NCI-H1436 (cell line): ENCODE measurements around the gene GGTLC2.

Experiments
- DNase-seq: peaks from one replicate; lab custom pipeline; 2025; lab: John Stamatoyannopoulos, UW

The GGTLC2 gene

GRCh38 chr22:22691716-22692701, 47.6 kb downstream of the GGTLC2 start:
- no peak for DNase-seq

GRCh38 chr22:22692707-22693530, 48.5 kb downstream of the GGTLC2 start:
- DNase-seq, result peak; percentile 44

GRCh38 chr22:22693531-22693884, 49.1 kb downstream of the GGTLC2 start:
- no peak for DNase-seq

DNA sequence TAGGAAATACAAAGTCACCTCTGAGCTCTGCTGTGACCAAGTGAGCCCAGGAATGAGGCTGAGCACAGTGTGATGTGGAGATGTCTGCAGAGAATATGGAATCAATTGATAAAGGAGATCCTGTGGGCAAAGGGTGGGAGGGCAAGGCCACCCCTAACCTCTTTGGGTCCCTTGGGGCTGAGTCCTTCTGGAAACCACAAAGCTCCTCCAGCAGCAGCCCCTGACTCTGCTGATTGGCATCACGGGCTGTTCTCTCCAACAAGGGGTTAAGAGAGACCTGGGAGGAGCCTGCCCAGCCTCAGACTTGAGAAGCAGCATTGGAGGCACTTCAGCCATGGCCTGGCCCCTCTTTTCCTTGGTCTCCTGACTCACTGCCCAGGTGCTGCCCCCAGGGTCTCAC, 49.7 kb downstream of the GGTLC2 start:
- no peak for DNase-seq

DNA sequence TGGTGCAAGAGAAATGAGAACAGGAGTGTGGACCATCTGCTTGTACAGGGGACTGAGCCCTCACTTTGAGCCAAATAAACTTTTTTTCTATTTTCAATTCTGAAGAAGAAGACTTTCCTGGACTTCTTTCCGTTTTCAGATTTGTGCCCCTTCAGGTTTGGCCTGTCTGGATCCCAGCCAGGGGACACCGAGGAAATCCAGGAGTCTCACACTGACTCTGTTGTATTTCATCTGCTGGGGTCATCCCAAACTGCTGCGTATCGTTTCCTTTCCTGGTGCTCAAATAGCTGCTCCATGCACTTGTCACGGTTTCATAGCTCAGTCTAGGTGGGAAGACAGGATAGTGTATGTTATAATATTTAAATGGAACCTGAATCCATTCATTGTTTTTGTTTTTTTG, 51.7 kb downstream of the GGTLC2 start:
- no peak for DNase-seq
